ENCODE data around the gene CRK. TPM values are rescaled to one million over a fixed set of nuclear protein-coding genes. Genes with fewer than 3 reads are reported as not detected.
"Not testable (repeated sequence)": the region's sequence is repeated elsewhere in the genome, so short reads cannot be mapped to it uniquely, and the experiment has no call there.

Gene CRK
- total RNA-seq, 1 experiment from 2014 or later: 57.9 TPM

- Histone ChIP-seq H3K4me2 (no peak overlapping the region), H3K4me3 (no peak overlapping the region), H3K9me3 (ENCODE audit: insufficient read depth, low read depth) (no peaks in the 10 kb centered on the region), H3K79me2 (ENCODE audit: low read depth) (peaks cover 100% of the 10 kb centered on the region), H3K9me2 (ENCODE audit: insufficient read depth) (no peaks in the 10 kb centered on the region), H4K20me1 (ENCODE audit: insufficient read depth) (peaks cover 100% of the 10 kb centered on the region), H3K27ac (no peak overlapping the region), H3K4me1 (replicated peaks; ENCODE audit: insufficient read depth) (0 out of 2 replicates have a peak, but pooled peaks cover 6% of the 10 kb centered on the region), H3K27me3 (ENCODE audit: insufficient read depth, low read depth) (no peaks in the 10 kb centered on the region), H3F3A (ENCODE audit: insufficient read depth, low read depth) (peaks cover 95% of the 10 kb centered on the region), H2AFZ (no peak overlapping the region), H3K36me3 (ENCODE audit: low read depth) (peaks cover 22% of the 10 kb centered on the region; the same call in 1 of the 2 replicates)
- BruUV-seq (replicated peaks): no TSS peak
- CTCF ChIA-PET: interaction anchor here (0.6 kb wide), 1 partner anchor 251 kb away, joined by 13 read pairs; no protein-coding TSS in a partner anchor
- POLR2A ChIA-PET (ENCODE audit: unreplicated experiment): interaction anchor here (1.0 kb wide), 1 partner anchor 43 kb away, joined by 4 read pairs; no protein-coding TSS in a partner anchor
- no peak for DNase-seq
- intact Hi-C loops (cut with micrococcal nuclease; ENCODE audit: unreplicated experiment): no loop called here
- TF ChIP-seq EZH2 (IDR thresholded peaks at IDR 0.05; ENCODE audit: low read depth): no peak
- TF ChIP-seq CTCF (conservative IDR thresholded peaks at IDR 0.05): no peak
Measured at GRCh38 chr17:1379930-1380313, 76.1 kb downstream of the CRK start.

- H3K27ac ChIP-seq: no peak overlapping the region
- 0 out of 2 replicates have a peak, but pooled peaks cover 6% of the 10 kb centered on the region for H3K4me1 ChIP-seq (replicated peaks; ENCODE audit: insufficient read depth)
Measured at GRCh38 chr17:1379208-1379929, 76.7 kb downstream of the CRK start.

GRCh38 chr17:1378476-1378860 is 77.6 kb downstream of the CRK start:
- not testable (repeated sequence) for BruUV-seq (replicated peaks)

More at GRCh38 chr17:1379208-1379929, 76.7 kb downstream of the CRK start:
- Histone ChIP-seq H3K27me3 (ENCODE audit: insufficient read depth, low read depth) (no peaks in the 10 kb centered on the region), H2AFZ (no peak overlapping the region), H3K4me2 (no peak overlapping the region), H3K79me2 (ENCODE audit: low read depth) (peaks cover 100% of the 10 kb centered on the region), H3F3A (ENCODE audit: insufficient read depth, low read depth) (peaks cover 95% of the 10 kb centered on the region), H3K9me3 (ENCODE audit: insufficient read depth, low read depth) (no peaks in the 10 kb centered on the region), H3K4me3 (no peak overlapping the region), H4K20me1 (ENCODE audit: insufficient read depth) (peaks cover 100% of the 10 kb centered on the region), H3K36me3 (ENCODE audit: low read depth) (peaks cover 28% of the 10 kb centered on the region; the same call in 1 of the 2 replicates), H3K9me2 (ENCODE audit: insufficient read depth) (no peaks in the 10 kb centered on the region)
- CTCF ChIA-PET: no interaction called here
- intact Hi-C loops (cut with micrococcal nuclease; ENCODE audit: unreplicated experiment): no loop called here
- no peak for DNase-seq
- POLR2A ChIA-PET (ENCODE audit: unreplicated experiment): no interaction called here
- TF ChIP-seq CTCF (conservative IDR thresholded peaks at IDR 0.05) (no peak), EZH2 (IDR thresholded peaks at IDR 0.05; ENCODE audit: low read depth) (no peak)
- BruUV-seq (replicated peaks): no TSS peak

More at GRCh38 chr17:1378476-1378860, 77.6 kb downstream of the CRK start:
- peaks cover 100% of the 10 kb centered on the region for H3K79me2 ChIP-seq (ENCODE audit: low read depth)
- H3K4me1 ChIP-seq (replicated peaks; ENCODE audit: insufficient read depth); H3K4me3 ChIP-seq; H3K9me2 ChIP-seq (ENCODE audit: insufficient read depth); H2AFZ ChIP-seq; DNase-seq; intact Hi-C loops (cut with micrococcal nuclease; ENCODE audit: unreplicated experiment); H3K27me3 ChIP-seq (ENCODE audit: insufficient read depth, low read depth); POLR2A ChIA-PET (ENCODE audit: unreplicated experiment); H3K9me3 ChIP-seq (ENCODE audit: insufficient read depth, low read depth); CTCF ChIA-PET; H3K27ac ChIP-seq; H3K4me2 ChIP-seq: not testable (repeated sequence)
- H4K20me1 ChIP-seq (ENCODE audit: insufficient read depth): peaks cover 100% of the 10 kb centered on the region
- peaks cover 36% of the 10 kb centered on the region for H3K36me3 ChIP-seq (ENCODE audit: low read depth)
- peaks cover 93% of the 10 kb centered on the region for H3F3A ChIP-seq (ENCODE audit: insufficient read depth, low read depth)
